Activated CD8-positive, alpha-beta T cell treated with anti-CD3 and anti-CD28 coated beads, Interleukin-2, amount 10 ng/mL, durations not matched to agents 7 days and 5 days (primary cell): Measurements from ENCODE around the gene NAALADL2. TPM values are rescaled to one million over a fixed set of nuclear protein-coding genes. Genes with fewer than 3 reads are reported as not detected.

Source experiments
- ATAC-seq: fragments of 150-1000 bp; cut with Tn5 transposase; one replicate; pipeline ENCODE4 v1.10.0; 2021; ENCODE audit warnings: moderate library complexity
- CTCF ChIA-PET: fragments of 350-600 bp; sonication (Branson Sonifier 250); formaldehyde crosslinking; loops from one replicate; lab custom pipeline; 2021; ENCODE audit warnings: antibody characterized with exemption; lab: Charles Lee
- POLR2A ChIA-PET: fragments of 350-600 bp; sonication (Branson Sonifier 250); formaldehyde crosslinking; loops from one replicate; lab custom pipeline; 2021; ENCODE audit warnings: antibody characterized with exemption; lab: Charles Lee
- DNase-seq: peaks from one replicate; pipeline ENCODE4 v3.0.0-alpha.2; 2020
- H3K27ac Mint-ChIP-seq: one replicate; pipeline ENCODE4 v1.8.0; 2021; ENCODE audit warnings: mild to moderate bottlenecking, mixed read lengths
- H3K27me3 Mint-ChIP-seq: one replicate; pipeline ENCODE4 v1.8.0; 2021; ENCODE audit warnings: low read depth, mixed read lengths
- H3K36me3 Mint-ChIP-seq: one replicate; pipeline ENCODE4 v1.8.0; 2021; ENCODE audit warnings: low read depth, mixed read lengths
- H3K4me1 Mint-ChIP-seq: one replicate; pipeline ENCODE4 v1.8.0; 2021; ENCODE audit warnings: low read depth, mixed read lengths
- H3K4me3 Mint-ChIP-seq: one replicate; pipeline ENCODE4 v1.8.0; 2021; ENCODE audit warnings: mild to moderate bottlenecking, mixed read lengths
- H3K9me3 Mint-ChIP-seq: one replicate; pipeline ENCODE4 v1.8.0; 2022; ENCODE audit warnings: mixed read lengths; ENCODE audit not compliant: insufficient read depth
- total RNA-seq, 2 experiments: library from RNA; stranded (reverse); gene quantifications; one replicate each; pipeline ENCODE4 v1.2.3, GENCODE V29; 2021

NAALADL2 gene
- total RNA-seq, 2 experiments from 2014 or later = 0.39 to 0.47 TPM

DNA sequence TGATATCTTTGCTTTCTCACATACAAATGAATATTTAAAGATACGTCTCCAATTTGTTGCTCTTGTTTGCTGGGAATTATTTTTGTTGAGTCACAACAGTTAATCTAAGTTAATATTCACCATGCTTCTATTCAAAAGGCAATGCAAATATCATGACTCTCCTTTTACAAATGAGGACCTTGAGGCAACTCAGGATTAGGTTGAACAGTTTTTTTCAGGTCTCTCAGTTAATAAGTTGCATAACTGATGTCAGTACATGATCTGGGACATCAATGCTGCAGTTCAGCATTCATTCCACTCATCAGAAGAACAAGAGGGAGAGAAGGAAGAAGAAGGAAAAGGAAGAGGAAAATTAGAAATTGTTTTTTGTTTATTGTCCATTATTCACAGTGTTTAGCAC is 781 bp upstream of the NAALADL2 start:
- H3K27me3 Mint-ChIP-seq = no peaks in the 10 kb centered on the region
- POLR2A ChIA-PET = no interaction called here
- no peak for ATAC-seq

DNA sequence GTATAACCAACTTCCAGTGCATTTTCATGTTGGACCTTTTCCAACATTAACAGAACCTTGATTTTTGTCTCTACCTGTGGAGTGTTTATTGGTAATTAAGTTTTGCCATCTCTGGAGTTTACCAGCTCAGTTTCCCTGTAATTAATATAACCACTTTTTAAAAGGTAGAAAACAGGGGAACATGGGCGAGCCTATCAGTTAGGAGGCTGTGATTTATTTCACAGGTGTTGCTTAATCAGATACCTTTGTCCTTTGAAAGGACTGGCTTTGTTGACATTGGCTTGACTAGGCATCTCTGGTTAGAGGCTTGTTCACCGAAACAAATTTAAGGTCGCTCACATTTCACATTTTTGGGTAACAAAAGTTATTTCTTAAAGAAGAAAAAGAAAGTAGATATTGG is 622 bp downstream of the NAALADL2 start:
- H3K9me3 Mint-ChIP-seq = no peaks in the 10 kb centered on the region
- no peak overlapping the region for H3K4me3 Mint-ChIP-seq
- H3K27me3 Mint-ChIP-seq = no peaks in the 10 kb centered on the region
- ChIA-PET POLR2A (no interaction called here), CTCF (no interaction called here)
- H3K27ac Mint-ChIP-seq = no peak overlapping the region
- H3K36me3 Mint-ChIP-seq = no peaks in the 10 kb centered on the region
- no peak for DNase-seq
- ATAC-seq = no peak
- H3K4me1 Mint-ChIP-seq = no peaks in the 10 kb centered on the region

More for the DNA sequence above, 781 bp upstream of the NAALADL2 start:
- no peak overlapping the region for H3K27ac Mint-ChIP-seq
- no peak overlapping the region for H3K4me3 Mint-ChIP-seq
- H3K4me1 Mint-ChIP-seq = no peaks in the 10 kb centered on the region
- DNase-seq = no peak
- H3K9me3 Mint-ChIP-seq = no peaks in the 10 kb centered on the region
- no peaks in the 10 kb centered on the region for H3K36me3 Mint-ChIP-seq
- CTCF ChIA-PET = no interaction called here

DNA sequence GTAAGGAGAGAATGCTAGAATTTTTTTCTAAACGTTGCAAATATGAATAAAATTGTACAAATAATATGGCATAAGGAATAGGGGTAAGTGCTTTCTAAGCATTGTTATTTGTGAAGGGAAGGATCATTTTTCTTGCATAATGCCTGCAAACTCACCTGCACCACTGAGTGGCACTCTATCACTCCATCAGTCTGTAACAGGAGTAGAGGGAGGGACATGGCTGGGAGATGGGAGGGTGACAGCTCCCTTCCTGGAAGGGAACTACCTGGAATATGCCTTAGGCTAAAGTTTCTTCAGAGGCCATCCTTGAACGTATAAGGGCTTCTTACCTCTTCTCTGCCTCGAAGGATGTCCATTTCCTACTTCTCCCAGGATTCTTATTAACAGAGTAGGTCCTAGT is 3.0 kb downstream of the NAALADL2 start:
- H3K36me3 Mint-ChIP-seq = no peaks in the 10 kb centered on the region
- H3K27me3 Mint-ChIP-seq = no peaks in the 10 kb centered on the region
- no peaks in the 10 kb centered on the region for H3K4me1 Mint-ChIP-seq
- no peak overlapping the region for H3K27ac Mint-ChIP-seq
- H3K4me3 Mint-ChIP-seq = no peak overlapping the region
- no peak for ATAC-seq
- CTCF ChIA-PET = no interaction called here
- DNase-seq = no peak
- H3K9me3 Mint-ChIP-seq = no peaks in the 10 kb centered on the region
- POLR2A ChIA-PET = no interaction called here

DNA sequence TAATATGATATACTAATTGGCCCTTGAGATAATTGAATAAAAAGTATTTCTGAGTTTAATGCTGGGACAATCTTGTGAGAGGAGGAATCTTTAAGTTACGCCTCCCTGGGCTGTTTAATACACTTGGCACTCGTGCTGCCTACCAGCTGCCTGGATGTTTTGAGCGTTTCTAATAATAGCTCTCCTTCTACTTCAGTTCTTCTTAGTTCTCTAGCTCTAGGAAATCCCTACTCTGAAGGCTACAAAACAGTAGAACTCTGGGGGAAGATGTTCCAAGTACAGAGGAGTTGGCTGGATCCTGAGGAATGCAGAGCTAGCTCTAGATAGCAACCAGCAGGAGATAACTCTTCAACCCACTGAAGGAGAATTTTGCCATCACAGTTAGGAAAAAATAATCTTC is 3.5 kb downstream of the NAALADL2 start:
- CTCF ChIA-PET = no interaction called here
- no peak for ATAC-seq

DNA sequence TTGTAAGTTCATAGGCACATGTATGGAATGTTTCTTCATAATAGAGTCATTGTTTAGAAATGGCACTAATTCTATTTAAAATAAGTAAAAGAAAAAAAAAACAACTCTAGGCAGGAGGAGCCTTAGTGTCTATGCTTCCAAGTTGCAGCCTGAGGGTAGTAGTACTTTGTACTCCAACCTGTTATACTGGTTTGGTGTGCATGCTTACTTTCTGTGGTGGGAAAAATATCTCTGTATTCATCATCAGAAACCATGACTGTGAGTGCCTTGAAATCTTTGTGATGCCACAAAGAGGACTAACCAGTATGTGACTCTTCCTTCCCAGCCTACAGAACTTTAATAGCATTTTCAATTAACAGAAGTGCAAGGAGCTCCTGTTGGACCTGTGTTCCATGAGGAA is 4.4 kb downstream of the NAALADL2 start:
- ChIA-PET CTCF (no interaction called here), POLR2A (no interaction called here)
- ATAC-seq = no peak
- Mint-ChIP-seq H3K4me3 (no peak overlapping the region), H3K4me1 (no peaks in the 10 kb centered on the region), H3K27ac (no peak overlapping the region), H3K36me3 (no peaks in the 10 kb centered on the region), H3K9me3 (no peaks in the 10 kb centered on the region), H3K27me3 (no peaks in the 10 kb centered on the region)
- DNase-seq = no peak

More for the DNA sequence above, 3.5 kb downstream of the NAALADL2 start:
- POLR2A ChIA-PET = no interaction called here
- Mint-ChIP-seq H3K36me3 (no peaks in the 10 kb centered on the region), H3K9me3 (no peaks in the 10 kb centered on the region), H3K27ac (no peak overlapping the region), H3K4me1 (no peaks in the 10 kb centered on the region), H3K4me3 (no peak overlapping the region), H3K27me3 (no peaks in the 10 kb centered on the region)
- DNase-seq = no peak

DNA sequence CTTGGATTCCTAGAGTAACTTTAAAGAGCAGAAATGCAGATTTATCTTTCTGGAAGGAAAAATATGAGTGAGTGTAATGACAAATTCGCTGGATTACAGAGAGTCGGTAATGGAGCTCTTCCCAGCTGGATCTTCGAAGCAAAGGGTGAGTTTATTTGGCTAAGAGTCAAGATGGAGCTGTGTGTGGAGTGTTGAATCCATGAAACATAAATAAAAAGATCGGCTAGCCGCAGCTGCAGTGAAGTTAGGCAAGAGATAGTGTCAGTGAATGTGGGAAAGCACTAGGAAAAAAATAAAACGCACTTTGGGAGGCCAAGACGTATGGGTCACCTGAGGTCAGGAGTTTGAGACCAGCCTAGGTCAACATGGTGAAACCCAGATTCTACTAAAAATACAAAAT is 10.3 kb downstream of the NAALADL2 start:
- no peak overlapping the region for H3K4me3 Mint-ChIP-seq
- no peak overlapping the region for H3K27ac Mint-ChIP-seq
- no peak for DNase-seq
- H3K27me3 Mint-ChIP-seq = no peaks in the 10 kb centered on the region
- POLR2A ChIA-PET = no interaction called here
- CTCF ChIA-PET = no interaction called here
- no peak for ATAC-seq
- no peaks in the 10 kb centered on the region for H3K36me3 Mint-ChIP-seq
- no peaks in the 10 kb centered on the region for H3K4me1 Mint-ChIP-seq
- no peaks in the 10 kb centered on the region for H3K9me3 Mint-ChIP-seq

DNA sequence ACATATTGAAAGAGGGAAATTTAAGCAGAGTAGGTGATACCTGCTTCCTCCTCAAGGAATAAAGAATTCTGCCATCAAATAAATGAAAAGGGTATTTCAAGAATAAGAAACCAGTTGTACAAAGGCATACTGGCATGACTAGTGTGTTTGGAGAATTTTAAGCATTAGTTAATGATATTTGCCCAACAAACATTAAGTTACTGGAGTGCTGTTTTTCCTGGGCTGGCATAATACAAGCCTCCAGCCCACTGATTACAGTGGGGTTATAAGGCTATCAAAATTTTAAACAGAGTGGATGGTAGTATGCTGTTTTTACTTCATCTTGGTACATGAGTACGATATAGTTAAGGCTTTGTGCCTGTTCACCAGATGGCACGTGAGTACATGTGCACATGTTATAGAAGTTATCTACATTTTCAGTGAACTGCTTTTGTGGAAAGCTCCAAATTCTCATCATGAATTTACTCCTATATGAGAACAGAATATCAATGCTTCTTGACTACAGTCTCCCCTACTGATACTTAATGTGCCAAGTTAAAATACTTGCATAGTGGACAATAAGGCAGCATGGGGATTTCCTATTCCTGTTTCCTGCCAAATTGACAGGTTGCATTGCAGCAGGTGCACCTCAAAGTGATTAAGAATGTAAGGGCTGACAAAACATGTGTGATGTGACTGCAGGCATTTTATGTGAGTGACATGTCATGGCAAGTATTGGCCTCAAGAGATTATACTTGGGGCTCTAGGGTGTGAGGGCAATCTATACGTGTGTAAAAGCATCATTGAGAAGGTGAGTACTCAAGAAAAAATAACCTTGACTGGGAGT is 14.9 kb downstream of the NAALADL2 start:
- Mint-ChIP-seq H3K27me3 (no peaks in the 10 kb centered on the region), H3K36me3 (no peaks in the 10 kb centered on the region), H3K9me3 (no peaks in the 10 kb centered on the region), H3K4me3 (no peak overlapping the region), H3K27ac (no peak overlapping the region), H3K4me1 (no peaks in the 10 kb centered on the region)
- ATAC-seq (no peak), DNase-seq (no peak)
- POLR2A ChIA-PET = no interaction called here
- CTCF ChIA-PET = no interaction called here

DNA sequence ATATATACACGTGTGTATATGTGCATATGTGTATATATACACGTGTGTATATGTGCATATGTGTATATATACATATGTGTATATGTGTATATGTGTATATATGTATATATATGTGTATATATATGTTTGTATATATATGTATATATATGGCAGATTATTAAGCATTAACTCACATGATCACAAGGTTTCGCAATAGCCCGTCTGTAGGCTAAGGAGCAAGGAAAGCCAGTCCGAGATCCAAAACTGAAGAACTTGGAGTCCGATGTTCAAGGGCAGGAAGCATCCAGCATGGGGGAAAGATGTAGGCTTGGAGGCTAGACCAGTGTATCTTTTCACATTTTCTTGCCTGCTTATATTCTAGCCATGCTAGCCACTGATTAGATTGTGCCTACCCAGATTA is 23.7 kb downstream of the NAALADL2 start:
- Mint-ChIP-seq H3K27ac (no peak overlapping the region), H3K36me3 (no peaks in the 10 kb centered on the region), H3K4me3 (no peak overlapping the region), H3K9me3 (peaks cover 8% of the 10 kb centered on the region), H3K27me3 (no peaks in the 10 kb centered on the region), H3K4me1 (no peaks in the 10 kb centered on the region)
- ChIA-PET CTCF (no interaction called here), POLR2A (no interaction called here)
- no peak for DNase-seq
- no peak for ATAC-seq

DNA sequence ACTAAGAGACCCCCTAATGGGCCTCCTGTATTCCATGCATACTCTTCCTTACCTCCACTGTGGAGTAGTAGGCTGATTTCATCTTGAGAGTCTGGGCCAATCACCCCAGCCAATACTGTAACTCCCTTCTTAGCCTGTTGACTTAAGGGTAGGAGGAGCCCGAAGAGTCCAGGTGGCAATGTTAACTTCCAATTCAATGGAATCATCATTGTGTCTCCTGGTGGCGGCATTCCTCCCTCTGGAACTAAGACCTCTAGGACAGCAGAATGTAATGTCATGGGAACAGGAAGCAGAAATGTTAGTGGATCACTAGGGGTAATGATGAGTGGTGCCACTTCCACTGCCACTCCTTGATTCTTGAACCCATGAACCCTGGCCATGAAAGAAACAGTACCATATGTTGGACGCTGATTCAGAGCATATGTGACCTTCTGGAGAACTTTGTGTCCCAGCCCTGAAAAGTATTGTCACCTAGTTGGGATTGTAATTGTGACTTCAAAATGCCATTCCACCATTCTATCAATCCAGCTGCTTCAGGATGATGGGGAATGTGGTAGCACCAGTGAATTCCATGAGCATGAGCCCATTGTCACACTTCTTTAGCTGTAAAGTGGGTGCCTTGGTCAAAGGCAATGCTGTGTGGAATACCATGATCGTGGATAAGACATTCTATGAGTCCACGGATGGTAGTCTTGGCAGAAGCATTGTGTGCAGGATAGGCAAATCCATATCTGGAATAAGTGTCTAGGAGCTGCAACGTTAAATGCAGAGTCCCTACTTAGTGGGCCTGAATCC is 24.9 kb downstream of the NAALADL2 start:
- ATAC-seq (no peak), DNase-seq (no peak)
- H3K27ac Mint-ChIP-seq = no peak overlapping the region
- no peaks in the 10 kb centered on the region for H3K27me3 Mint-ChIP-seq
- H3K4me1 Mint-ChIP-seq = no peaks in the 10 kb centered on the region
- ChIA-PET POLR2A (no interaction called here), CTCF (no interaction called here)
- no peak overlapping the region for H3K4me3 Mint-ChIP-seq
- peaks cover 8% of the 10 kb centered on the region for H3K9me3 Mint-ChIP-seq
- H3K36me3 Mint-ChIP-seq = no peaks in the 10 kb centered on the region

GRCh38 chr3:174884776-174885568 is 25.8 kb downstream of the NAALADL2 start:
- Mint-ChIP-seq H3K27ac (no peak overlapping the region), H3K4me3 (no peak overlapping the region), H3K4me1 (no peaks in the 10 kb centered on the region), H3K9me3 (peaks cover 8% of the 10 kb centered on the region), H3K36me3 (no peaks in the 10 kb centered on the region), H3K27me3 (no peaks in the 10 kb centered on the region)
- POLR2A ChIA-PET = no interaction called here
- CTCF ChIA-PET = no interaction called here
- no peak for DNase-seq
- ATAC-seq = no peak

DNA sequence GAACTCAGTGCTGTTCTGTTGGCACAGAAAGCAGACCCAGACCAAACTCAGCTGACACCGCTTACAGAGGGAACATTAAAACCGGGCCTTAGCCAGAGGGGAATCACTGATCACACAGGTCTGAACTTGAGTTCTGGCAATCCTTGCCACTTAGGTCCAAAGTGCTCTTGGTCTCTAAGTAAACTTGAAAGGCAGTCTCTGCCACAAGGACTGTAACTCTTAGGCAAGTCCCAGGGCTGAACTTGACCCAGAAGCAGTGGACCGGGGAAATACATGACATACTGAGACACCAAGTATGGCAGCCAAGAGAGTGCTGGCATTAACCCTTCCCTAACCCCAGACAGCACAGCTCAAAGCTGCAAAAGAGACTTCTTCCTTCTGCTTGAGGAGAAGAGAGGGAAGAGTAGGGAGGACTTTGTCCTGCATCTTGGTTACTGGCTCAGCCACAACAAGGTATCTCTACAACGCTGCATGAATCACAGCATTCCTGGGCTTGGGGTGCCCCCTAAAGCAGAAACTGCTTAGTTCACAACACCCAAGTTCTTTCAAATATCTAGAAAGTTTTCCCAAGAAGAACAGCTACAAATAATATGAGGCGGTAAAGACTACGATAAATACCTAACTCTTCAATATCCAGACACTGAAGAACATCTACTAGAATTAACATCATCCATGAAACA is 32.5 kb downstream of the NAALADL2 start:
- no peak overlapping the region for H3K27ac Mint-ChIP-seq
- no peaks in the 10 kb centered on the region for H3K4me1 Mint-ChIP-seq
- H3K36me3 Mint-ChIP-seq = no peaks in the 10 kb centered on the region
- POLR2A ChIA-PET = no interaction called here
- DNase-seq (no peak), ATAC-seq (no peak)
- peaks cover 3% of the 10 kb centered on the region for H3K9me3 Mint-ChIP-seq
- CTCF ChIA-PET = no interaction called here
- no peak overlapping the region for H3K4me3 Mint-ChIP-seq
- no peaks in the 10 kb centered on the region for H3K27me3 Mint-ChIP-seq
